Activated naive CD8-positive, alpha-beta T cell treated with anti-CD3 and anti-CD28 coated beads, Interleukin-2, amount 50 U/mL, for 24 hours (primary cell): ENCODE data around the gene TUBGCP2.
"Not testable (repeated sequence)": the region's sequence is repeated elsewhere in the genome, so short reads cannot be mapped to it uniquely, and the experiment has no call there.

Experiments
- ATAC-seq: fragments of 150-1000 bp; cut with Tn5 transposase; one replicate; pipeline ENCODE4 v1.10.0; 2021
- DNase-seq: peaks from one replicate; pipeline ENCODE4 v3.0.0; 2021
- H3K27ac Mint-ChIP-seq: one replicate; pipeline ENCODE4 v1.8.0; 2021; ENCODE audit warnings: mild to moderate bottlenecking, mixed read lengths
- H3K27me3 Mint-ChIP-seq: one replicate; pipeline ENCODE4 v1.8.0; 2021; ENCODE audit warnings: mixed read lengths
- H3K36me3 Mint-ChIP-seq: one replicate; pipeline ENCODE4 v1.8.0; 2021; ENCODE audit warnings: low read depth, mixed read lengths
- H3K4me1 Mint-ChIP-seq: one replicate; pipeline ENCODE4 v1.8.0; 2021; ENCODE audit warnings: mixed read lengths
- H3K4me3 Mint-ChIP-seq: one replicate; pipeline ENCODE4 v1.8.0; 2021; ENCODE audit warnings: mild to moderate bottlenecking, moderate library complexity, mixed read lengths
- H3K9me3 Mint-ChIP-seq: one replicate; pipeline ENCODE4 v1.8.0; 2021; ENCODE audit warnings: mixed read lengths

Gene TUBGCP2

DNA sequence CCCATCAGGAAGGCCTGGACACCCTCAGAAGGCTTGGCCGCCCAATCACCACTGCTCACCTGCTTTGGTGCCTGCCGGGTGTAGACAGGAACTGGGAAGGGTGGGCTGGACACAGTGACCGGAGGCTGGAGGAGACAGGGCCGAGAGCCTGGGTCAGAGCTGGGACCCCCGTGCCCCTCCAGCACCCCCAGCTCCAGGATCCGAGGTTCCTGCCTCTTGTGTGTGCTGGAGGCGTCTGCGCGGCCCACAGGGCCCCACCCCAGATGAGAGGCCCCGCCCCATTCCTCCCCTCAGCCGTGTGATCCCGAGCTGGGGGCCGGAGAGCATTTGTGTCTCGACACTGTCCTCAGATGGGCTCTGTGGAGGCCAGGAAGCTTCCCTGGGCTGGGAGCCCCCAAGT is 41.4 kb downstream of the TUBGCP2 start:
- Mint-ChIP-seq H3K4me1 (peaks cover 29% of the 10 kb centered on the region), H3K9me3 (no peaks in the 10 kb centered on the region), H3K4me3 (no peak overlapping the region), H3K27ac (no peak overlapping the region), H3K36me3 (peaks cover 4% of the 10 kb centered on the region), H3K27me3 (no peaks in the 10 kb centered on the region)
- DNase-seq (no peak), ATAC-seq (no peak)

DNA sequence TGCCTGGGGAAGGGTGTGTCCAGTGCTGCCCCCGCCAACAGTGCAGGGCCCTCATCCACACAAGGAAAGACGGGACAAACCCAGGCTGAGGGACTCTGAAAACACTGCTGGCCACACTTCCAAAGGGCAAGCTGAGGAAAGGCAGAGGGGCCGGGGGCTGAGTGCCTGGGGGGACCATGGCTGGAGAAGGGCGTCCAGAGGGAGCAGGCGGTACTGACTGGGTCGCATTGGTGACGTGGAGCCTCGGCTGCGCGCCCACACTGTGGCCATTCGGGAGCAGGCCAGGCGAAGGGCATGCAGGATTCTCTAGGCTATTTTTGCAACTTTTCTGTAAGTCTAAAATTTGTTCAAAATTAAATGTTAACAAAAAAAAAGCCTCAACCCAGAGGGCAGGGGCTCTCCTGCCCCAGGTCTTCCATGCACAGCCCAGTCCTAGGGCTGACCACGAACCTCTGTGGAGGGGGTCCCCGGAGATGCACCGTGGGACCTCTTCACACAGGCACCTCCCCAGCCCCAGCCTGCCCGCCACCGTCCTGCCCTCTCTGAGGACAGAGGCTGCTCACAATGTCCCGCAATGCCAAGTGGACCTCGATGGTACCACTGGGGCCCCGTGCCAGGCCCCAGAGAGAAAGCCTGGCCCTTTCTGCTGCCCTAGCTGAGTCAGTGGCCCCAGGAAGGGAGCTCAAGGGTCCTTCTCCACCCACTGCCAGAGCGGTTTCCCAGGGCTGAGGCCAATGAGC is 42.4 kb downstream of the TUBGCP2 start:
- no peaks in the 10 kb centered on the region for H3K27me3 Mint-ChIP-seq
- H3K4me3 Mint-ChIP-seq, result no peak overlapping the region
- H3K4me1 Mint-ChIP-seq, result peaks cover 29% of the 10 kb centered on the region
- no peak overlapping the region for H3K27ac Mint-ChIP-seq
- DNase-seq, result no peak
- ATAC-seq, result no peak
- no peaks in the 10 kb centered on the region for H3K9me3 Mint-ChIP-seq
- H3K36me3 Mint-ChIP-seq, result peaks cover 2% of the 10 kb centered on the region

DNA sequence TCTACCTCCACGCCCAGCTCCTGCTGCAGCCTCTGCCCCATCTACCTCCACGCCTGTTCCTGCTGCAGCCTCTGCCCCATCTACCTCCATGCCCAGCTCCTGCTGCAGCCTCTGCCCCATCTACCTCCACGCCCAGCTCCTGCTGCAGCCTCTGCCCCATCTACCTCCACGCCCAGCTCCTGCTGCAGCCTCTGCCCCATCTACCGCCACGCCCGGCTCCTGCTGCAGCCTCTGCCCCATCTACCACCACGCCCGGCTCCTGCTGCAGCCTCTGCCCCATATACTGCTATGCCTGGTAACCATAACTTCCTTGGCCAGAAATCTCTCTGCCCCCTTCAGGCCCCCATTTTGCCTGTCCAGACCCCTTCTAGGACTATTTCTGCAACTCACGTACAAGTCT is 43.6 kb downstream of the TUBGCP2 start:
- H3K4me3 Mint-ChIP-seq, result not testable (repeated sequence)

DNA sequence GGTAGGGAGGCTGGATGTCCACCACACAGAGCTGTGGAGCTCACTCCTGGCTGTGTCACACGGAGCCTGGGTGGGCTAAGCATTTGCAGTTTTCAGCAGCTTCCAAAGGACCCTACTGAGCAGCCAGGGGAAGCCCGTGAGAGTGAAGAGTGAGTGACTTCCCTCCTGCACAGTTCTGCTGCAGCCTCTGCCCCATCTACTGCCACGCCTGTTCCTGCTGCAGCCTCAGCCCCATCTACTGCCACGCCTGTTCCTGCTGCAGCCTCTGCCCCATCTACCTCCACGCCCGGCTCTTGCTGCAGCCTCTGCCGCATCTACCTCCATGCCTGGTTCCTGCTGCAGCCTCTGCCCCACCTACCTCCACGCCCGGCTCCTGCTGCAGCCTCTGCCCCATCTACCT is 44.2 kb downstream of the TUBGCP2 start:
- Mint-ChIP-seq H3K9me3 (no peaks in the 10 kb centered on the region), H3K27me3 (no peaks in the 10 kb centered on the region), H3K4me3 (no peak overlapping the region), H3K36me3 (peaks cover 2% of the 10 kb centered on the region), H3K4me1 (peaks cover 46% of the 10 kb centered on the region), H3K27ac (no peak overlapping the region)
- no peak for ATAC-seq
- no peak for DNase-seq

More for the DNA sequence above, 43.6 kb downstream of the TUBGCP2 start:
- H3K27me3 Mint-ChIP-seq, DNase-seq, H3K27ac Mint-ChIP-seq, H3K36me3 Mint-ChIP-seq, ATAC-seq, H3K9me3 Mint-ChIP-seq: not testable (repeated sequence)
- H3K4me1 Mint-ChIP-seq, result peaks cover 40% of the 10 kb centered on the region

DNA sequence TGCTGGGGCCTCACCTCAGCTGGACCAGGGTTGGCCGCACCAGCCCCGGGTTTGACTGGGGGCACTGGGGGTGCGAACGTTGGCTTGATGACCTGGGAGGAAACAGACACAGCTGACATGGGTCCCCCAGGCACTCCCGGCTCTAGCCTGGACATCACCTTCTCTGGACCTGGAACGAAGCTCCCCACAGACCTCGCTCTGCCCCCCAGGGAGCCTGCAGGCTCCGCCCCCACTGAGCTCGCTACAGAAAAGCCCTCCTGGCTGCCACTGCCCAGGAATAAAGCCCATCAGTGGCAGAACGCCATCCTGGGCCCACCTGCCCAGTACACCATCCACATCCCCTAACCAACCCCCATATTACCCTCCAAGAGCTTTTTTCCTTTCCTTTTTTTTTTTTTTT is 45.0 kb downstream of the TUBGCP2 start:
- Mint-ChIP-seq H3K27ac (no peak overlapping the region), H3K4me3 (no peak overlapping the region), H3K36me3 (peaks cover 5% of the 10 kb centered on the region), H3K27me3 (peaks cover 3% of the 10 kb centered on the region), H3K9me3 (no peaks in the 10 kb centered on the region), H3K4me1 (peaks cover 52% of the 10 kb centered on the region)
- no peak for DNase-seq
- no peak for ATAC-seq

DNA sequence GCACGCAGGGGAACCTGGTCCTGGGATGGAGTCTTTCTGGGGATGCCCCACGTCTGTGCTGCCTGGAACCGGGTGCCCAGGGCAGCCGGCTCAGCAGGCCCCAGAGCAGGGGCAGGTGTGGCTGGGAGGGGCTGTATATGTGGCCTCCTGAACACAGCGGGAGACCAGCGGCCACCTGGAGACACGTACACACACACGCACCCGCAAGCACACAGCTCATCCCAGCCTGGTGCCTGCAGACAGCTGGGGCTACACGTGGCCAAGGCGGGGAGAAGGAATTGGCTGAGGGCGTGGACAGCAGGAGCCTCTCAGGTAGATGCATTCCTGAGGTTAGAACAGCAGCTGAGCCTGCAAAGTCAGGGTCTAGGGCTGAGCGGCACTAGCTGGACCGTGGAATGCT is 46.0 kb downstream of the TUBGCP2 start:
- H3K4me1 Mint-ChIP-seq, result peaks cover 60% of the 10 kb centered on the region
- no peaks in the 10 kb centered on the region for H3K9me3 Mint-ChIP-seq
- peak overlapping the region; percentile 54 for H3K4me3 Mint-ChIP-seq
- no peak for ATAC-seq
- H3K27me3 Mint-ChIP-seq, result peaks cover 3% of the 10 kb centered on the region
- H3K36me3 Mint-ChIP-seq, result peaks cover 5% of the 10 kb centered on the region
- DNase-seq, result no peak
- no peak overlapping the region for H3K27ac Mint-ChIP-seq

DNA sequence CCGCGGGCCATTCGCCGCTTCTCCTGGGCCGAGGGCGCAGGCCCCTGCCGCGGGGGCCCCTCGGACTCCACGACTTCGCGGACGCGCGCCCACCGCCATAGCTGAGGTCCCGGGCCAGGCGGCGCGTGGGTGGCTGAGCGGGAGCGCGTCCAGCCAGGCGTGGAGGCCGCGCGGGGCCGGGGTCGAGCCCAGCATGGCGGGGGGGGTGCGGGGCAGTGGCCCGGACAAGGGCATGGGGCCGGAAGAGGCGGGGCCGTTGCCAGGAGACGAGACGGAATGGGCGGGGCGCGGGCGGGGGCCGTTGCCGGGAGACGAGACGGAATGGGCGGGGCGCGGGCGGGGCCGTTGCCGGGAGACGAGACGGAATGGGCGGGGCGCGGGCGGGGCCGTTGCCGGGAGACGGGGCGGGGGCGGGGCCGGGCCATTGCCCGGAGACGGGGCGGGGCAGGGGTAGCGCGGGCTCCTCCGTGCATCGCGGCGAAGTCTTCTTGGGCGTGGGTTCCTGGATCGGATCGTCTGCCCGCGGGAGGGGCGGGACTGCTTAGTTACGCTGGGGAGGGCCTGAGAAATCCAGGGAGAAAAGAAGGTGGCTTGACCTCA is 46.8 kb downstream of the TUBGCP2 start:
- ATAC-seq (peak; percentile 30), DNase-seq (peak; percentile 89)
- Mint-ChIP-seq H3K27me3 (peaks cover 3% of the 10 kb centered on the region), H3K4me3 (peak overlapping the region; percentile 76), H3K4me1 (peaks cover 69% of the 10 kb centered on the region), H3K27ac (peak overlapping the region; percentile 81), H3K9me3 (no peaks in the 10 kb centered on the region), H3K36me3 (peaks cover 5% of the 10 kb centered on the region)

DNA sequence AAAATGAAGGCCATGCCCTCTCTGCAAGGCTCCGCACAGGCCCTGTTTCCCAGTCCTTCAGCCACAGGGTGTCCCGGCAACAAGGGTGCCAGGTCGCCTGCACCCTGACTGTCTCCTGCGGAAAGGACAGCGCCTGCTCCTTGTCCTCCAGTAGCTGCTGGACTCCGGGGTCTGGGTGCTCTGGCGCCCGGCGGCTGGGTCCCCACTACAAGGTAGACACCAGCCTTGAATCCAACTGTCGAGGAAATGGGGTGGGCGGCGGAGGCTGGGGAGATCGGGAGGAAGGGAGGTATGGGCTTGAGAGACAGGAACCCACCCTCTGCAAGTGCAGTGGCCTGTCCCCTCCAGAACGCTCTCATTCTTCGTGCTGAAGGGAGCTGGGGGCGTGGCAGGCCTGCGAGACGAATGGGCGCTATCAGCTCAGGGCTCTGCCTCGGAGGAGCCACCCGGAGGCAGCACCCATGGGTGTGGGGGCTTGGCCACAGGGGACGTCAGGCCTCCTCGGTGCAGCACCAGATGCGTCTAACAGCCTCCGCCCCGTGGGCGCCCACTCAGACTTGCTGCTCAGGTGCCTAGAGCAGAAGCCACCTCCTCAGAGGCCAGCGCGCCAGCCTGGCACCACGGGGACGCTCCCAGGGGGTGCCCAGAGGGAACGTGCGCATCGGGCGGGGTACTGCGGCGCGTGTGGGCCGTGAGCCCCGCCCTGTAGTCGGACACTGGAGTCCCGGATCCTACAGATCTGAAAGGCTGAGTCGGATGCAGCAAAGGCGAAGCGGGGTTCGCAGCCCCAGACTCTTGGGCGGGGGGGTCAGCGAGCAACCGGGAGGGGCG is 47.6 kb downstream of the TUBGCP2 start:
- Mint-ChIP-seq H3K4me3 (peak overlapping the region; percentile 76), H3K9me3 (no peaks in the 10 kb centered on the region), H3K27ac (peak overlapping the region; percentile 81), H3K36me3 (peaks cover 5% of the 10 kb centered on the region), H3K27me3 (peaks cover 3% of the 10 kb centered on the region), H3K4me1 (peaks cover 71% of the 10 kb centered on the region)
- DNase-seq (peak; percentile 83), ATAC-seq (peak; percentile 64)

DNA sequence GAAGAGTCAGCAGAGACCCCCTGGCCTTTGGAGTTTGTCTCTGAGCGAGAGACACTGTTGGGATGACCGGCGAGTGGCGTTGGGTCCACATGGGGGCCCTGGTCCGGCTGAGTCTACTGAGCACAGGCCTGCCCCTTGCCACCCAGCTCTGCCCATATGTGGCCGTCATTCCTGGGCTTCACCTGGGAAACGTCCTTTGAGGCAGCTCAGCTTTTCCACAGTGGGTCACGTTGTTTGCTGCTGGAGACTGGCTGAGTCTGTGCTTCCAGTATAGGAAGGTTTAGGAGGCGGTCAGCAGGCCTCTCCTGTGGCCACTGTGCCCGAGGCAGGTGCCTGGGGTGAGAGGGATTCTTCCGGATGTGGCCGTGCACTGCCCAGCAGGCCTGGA is 49.1 kb downstream of the TUBGCP2 start:
- Mint-ChIP-seq H3K36me3 (peaks cover 5% of the 10 kb centered on the region), H3K9me3 (no peaks in the 10 kb centered on the region), H3K4me3 (peak overlapping the region; percentile 79), H3K27ac (peak overlapping the region; percentile 99), H3K27me3 (peaks cover 4% of the 10 kb centered on the region), H3K4me1 (peaks cover 63% of the 10 kb centered on the region)
- DNase-seq (no peak), ATAC-seq (no peak)

DNA sequence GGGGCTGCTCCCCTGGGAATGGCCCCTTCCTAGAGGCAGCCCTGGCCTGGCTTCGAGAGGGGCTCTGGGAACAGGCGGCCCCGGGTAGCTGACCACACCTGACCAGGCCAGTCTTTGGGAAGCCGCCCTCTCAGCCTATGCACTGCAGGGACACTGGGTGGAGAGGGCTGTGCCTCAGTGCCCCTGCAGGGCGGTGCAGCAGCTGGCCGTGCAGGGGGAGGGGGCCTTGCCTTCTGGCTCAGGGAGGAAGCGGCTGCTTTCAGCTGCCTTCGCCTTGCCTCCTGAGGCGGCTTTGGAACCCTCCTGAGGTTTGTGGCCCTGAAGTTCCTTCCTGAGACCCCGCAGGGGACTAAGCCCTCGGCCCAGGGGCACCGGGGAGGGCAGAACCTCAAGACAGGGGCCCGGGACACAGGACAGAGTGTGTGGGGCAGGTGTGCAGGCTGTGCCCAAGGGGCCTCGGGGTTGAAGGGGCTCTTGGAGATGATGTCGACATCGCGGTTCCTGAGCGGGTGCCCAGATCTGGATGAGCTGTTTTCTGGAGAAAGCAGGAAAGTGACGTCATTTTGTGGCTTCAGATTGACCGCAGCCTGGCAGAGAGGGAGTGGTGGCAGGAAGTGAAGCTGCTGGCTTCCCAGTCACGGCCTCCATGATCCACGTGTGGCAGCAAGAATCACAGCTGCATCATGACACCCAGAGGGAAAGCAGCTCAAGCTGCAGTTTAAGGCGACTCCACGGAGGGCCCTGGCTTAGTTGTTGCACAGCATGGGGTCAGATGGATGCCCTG is 49.7 kb downstream of the TUBGCP2 start:
- peak overlapping the region; percentile 79 for H3K4me3 Mint-ChIP-seq
- peak; percentile 71 for ATAC-seq
- H3K4me1 Mint-ChIP-seq, result peaks cover 58% of the 10 kb centered on the region

DNA sequence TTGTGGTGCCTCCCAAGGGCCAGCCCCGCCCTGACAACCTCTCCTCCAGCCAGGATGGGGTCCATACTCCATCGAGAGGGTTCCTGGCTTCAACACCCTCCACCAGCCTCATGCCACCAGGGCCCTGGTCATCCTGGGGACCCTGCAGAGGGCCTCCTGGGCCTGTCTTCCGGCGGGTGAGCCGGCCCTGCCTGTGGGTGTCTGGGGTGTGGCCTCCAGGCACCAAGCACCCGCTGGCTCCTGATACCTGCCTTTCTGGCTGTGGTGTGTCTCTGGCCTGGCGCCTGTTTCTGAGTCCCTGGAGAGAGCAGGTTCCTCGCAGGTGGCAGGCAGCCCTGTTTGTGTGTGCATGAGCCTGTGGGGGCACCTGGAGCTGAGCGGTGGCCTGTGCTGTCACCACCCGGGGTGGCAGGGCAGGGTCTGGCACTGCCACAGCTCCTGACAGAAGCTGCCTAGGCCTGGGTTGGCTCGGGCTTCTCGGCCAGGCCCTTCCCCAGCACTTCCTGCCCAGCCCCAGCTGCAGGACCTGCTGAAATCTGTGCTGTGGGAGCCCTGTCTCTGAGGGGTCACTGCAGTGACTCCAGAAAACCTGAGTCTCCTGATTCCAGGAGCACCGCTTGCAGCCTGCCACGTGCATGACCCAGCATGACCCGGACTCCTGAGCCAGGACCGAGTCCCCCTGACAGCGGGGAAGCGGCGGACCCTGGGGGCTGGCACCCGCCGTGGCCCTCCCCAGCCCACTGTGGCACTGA is 50.4 kb downstream of the TUBGCP2 start:
- Mint-ChIP-seq H3K36me3 (peaks cover 4% of the 10 kb centered on the region), H3K9me3 (no peaks in the 10 kb centered on the region), H3K27ac (peak overlapping the region; percentile 83), H3K27me3 (peaks cover 4% of the 10 kb centered on the region), H3K4me1 (peaks cover 52% of the 10 kb centered on the region), H3K4me3 (peak overlapping the region; percentile 17)
- DNase-seq (peak; percentile 44), ATAC-seq (no peak)

More for the DNA sequence above, 49.7 kb downstream of the TUBGCP2 start:
- DNase-seq, result peak; percentile 91
- Mint-ChIP-seq H3K36me3 (peaks cover 5% of the 10 kb centered on the region), H3K27ac (peak overlapping the region; percentile 99), H3K9me3 (no peaks in the 10 kb centered on the region), H3K27me3 (peaks cover 4% of the 10 kb centered on the region)

DNA sequence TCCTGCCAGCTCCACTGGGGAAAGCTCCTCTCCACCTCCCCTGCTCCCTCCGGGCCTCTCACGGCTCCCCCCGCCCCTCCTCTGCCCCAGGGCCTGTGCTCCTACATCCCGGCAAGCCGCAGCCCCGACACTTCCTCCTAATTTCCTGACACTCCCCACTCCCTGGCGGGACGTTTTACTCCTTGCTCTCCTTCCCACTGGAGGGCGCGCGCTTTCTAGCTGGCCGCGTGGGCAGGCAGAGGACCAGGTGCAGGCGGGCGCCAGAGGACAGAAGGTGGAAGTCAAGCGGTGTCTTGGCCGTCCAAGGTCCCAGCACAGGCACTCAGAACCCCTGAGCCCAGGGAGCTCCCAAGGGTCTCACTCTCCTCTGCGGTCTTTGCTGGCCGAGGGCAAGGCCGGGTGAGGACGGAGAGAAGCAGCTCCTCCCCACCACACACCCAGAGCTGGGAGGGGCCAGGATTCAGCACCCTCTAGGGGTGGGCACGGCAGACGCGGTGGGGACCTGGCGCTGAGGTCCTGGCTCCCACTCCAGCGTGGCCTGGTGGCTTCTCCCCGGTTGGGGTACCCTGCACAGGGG is 51.1 kb downstream of the TUBGCP2 start:
- ATAC-seq (peak; percentile 11), DNase-seq (peak; percentile 56)
- peaks cover 3% of the 10 kb centered on the region for H3K36me3 Mint-ChIP-seq
- peaks cover 4% of the 10 kb centered on the region for H3K27me3 Mint-ChIP-seq
- H3K27ac Mint-ChIP-seq, result peak overlapping the region; percentile 83
- H3K9me3 Mint-ChIP-seq, result no peaks in the 10 kb centered on the region
- H3K4me3 Mint-ChIP-seq, result peak overlapping the region; percentile 57
- peaks cover 45% of the 10 kb centered on the region for H3K4me1 Mint-ChIP-seq

DNA sequence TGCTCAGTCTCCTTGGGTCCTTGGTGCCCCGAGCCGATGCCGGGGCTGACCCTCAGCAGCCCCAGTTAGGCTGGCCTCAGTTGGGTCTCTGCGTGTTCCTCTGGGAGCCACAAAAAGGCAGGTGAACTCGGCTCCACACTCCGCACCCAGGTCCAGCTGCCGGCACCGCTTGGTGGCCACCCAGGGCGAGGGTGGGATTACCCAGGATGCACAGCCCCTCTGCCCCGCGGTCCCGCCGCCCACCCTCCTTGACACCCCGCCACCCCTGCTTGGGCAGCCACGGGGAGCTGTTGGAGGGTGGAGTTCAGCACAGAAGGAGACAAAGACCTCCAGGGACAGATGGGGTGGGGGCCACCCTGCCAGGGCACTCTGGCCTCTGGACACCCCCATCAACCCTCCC is 53.3 kb downstream of the TUBGCP2 start:
- Mint-ChIP-seq H3K36me3 (peaks cover 3% of the 10 kb centered on the region), H3K9me3 (no peaks in the 10 kb centered on the region), H3K27me3 (peaks cover 7% of the 10 kb centered on the region), H3K27ac (no peak overlapping the region), H3K4me1 (peaks cover 34% of the 10 kb centered on the region), H3K4me3 (no peak overlapping the region)
- ATAC-seq (no peak), DNase-seq (no peak)
